Brain pericyte (primary cell): ENCODE data around the gene COPS6.

Experiments
- DNase-seq: peaks from one replicate; pipeline ENCODE4 v3.0.0-alpha.2; 2012; ENCODE audit warnings: low read depth, low spot score

COPS6 gene

GRCh38 chr7:100088621-100089457 lies at the start of gene COPS6:
Gene COPS6 (plus strand): TSS chr7:100088969. CDS start chr7:100088991, 22 bp downstream.
- DNase-seq, result no peak

GRCh38 chr7:100040575-100040974 lies 48.2 kb upstream of the COPS6 start:
- no peak for DNase-seq

- no peak for DNase-seq
Measured at GRCh38 chr7:100044718-100045117, 44.1 kb upstream of the COPS6 start.

GRCh38 chr7:100048680-100049079 lies 40.1 kb upstream of the COPS6 start:
- DNase-seq, result no peak

GRCh38 chr7:100049441-100050291 lies 39.1 kb upstream of the COPS6 start, which contains the start of gene ZSCAN21:
Gene ZSCAN21 (plus strand): TSS chr7:100049774. CDS start chr7:100057007, 7,233 bp downstream.
- DNase-seq, result peak; percentile 50

- no peak for DNase-seq
Measured at GRCh38 chr7:100051611-100052010, 37.2 kb upstream of the COPS6 start.

GRCh38 chr7:100053215-100053614 lies 35.6 kb upstream of the COPS6 start:
- DNase-seq, result peak; percentile 37

GRCh38 chr7:100057006-100057405 lies 31.8 kb upstream of the COPS6 start:
- DNase-seq, result no peak

- DNase-seq, result no peak
Measured at GRCh38 chr7:100059251-100059739, 29.5 kb upstream of the COPS6 start.

- DNase-seq, result no peak
Measured at GRCh38 chr7:100061518-100062193, 27.1 kb upstream of the COPS6 start.

- no peak for DNase-seq
Measured at GRCh38 chr7:100063376-100063775, 25.4 kb upstream of the COPS6 start.

GRCh38 chr7:100064162-100064561 lies 24.6 kb upstream of the COPS6 start:
- no peak for DNase-seq

GRCh38 chr7:100065452-100066186 lies 23.1 kb upstream of the COPS6 start:
- peak; percentile 49 for DNase-seq

- DNase-seq, result no peak
Measured at GRCh38 chr7:100066953-100067352, 21.8 kb upstream of the COPS6 start.

GRCh38 chr7:100069991-100070390 lies 18.8 kb upstream of the COPS6 start:
- DNase-seq, result no peak

- no peak for DNase-seq
Measured at GRCh38 chr7:100071018-100071723, 17.6 kb upstream of the COPS6 start.

- DNase-seq, result no peak
Measured at GRCh38 chr7:100072462-100072861, 16.3 kb upstream of the COPS6 start.

GRCh38 chr7:100074841-100075240 lies 13.9 kb upstream of the COPS6 start:
- no peak for DNase-seq

- no peak for DNase-seq
Measured at GRCh38 chr7:100075418-100075817, 13.4 kb upstream of the COPS6 start.

- DNase-seq, result no peak
Measured at GRCh38 chr7:100077205-100077604, 11.6 kb upstream of the COPS6 start.
